SU-DHL-6 (cell line): ENCODE data around the gene MINDY3.

Experiments used
- EZH2phosphoT487 ChIP-seq: fragments of 200-600 bp; sonication (generic), shearing (Covaris generic); conservative IDR thresholded peaks from 2 replicates; pipeline ENCODE4 v1.6.1; 2018; ENCODE audit warnings: mild to moderate bottlenecking, antibody characterized with exemption, low read length, moderate library complexity, mixed read lengths
- TF ChIP-seq, protein P1 (sequence below): fragments of 200-600 bp; sonication (generic); IDR thresholded peaks from one replicate; pipeline ENCODE4 v1.5.1; 2017; ENCODE audit warnings: antibody characterized with exemption, mild to moderate bottlenecking, low read length, moderate library complexity; ENCODE audit not compliant: insufficient read depth, poor library complexity, severe bottlenecking

DNA sequence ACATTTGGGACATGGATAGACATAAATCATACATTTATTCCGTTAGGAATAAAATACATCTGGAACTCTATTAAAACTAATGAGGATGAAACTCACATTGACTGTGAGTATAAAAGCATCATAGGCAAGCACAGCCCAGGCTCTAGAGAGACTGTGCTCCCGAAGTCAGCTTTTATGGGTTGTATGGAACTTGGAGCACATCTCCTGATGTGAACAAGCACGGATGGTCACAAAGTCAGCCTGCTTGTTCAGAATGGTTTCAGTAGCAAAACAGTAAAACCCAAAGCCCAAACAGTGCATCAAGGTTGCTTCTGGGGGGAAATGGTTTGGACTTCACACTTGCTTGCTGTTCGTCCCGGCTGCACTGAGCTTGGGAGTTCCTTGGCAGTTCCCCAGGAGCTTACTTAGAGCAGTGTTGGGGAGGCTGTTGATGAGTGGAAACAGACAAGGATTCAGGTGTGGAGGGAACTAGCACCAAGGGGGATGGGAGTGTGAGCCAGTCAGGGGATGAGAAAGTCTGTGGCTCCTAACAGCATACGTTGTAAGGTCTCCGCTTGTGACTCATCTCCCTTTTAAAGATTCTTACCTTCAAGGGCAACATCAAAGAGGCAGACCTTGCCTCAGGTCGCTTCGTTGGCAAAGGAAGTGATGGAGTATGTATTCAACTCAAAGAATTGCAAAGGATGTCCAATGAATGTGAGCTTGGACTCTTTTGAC, 120.9 kb downstream of the MINDY3 start:
- TF ChIP-seq, protein P1, sequence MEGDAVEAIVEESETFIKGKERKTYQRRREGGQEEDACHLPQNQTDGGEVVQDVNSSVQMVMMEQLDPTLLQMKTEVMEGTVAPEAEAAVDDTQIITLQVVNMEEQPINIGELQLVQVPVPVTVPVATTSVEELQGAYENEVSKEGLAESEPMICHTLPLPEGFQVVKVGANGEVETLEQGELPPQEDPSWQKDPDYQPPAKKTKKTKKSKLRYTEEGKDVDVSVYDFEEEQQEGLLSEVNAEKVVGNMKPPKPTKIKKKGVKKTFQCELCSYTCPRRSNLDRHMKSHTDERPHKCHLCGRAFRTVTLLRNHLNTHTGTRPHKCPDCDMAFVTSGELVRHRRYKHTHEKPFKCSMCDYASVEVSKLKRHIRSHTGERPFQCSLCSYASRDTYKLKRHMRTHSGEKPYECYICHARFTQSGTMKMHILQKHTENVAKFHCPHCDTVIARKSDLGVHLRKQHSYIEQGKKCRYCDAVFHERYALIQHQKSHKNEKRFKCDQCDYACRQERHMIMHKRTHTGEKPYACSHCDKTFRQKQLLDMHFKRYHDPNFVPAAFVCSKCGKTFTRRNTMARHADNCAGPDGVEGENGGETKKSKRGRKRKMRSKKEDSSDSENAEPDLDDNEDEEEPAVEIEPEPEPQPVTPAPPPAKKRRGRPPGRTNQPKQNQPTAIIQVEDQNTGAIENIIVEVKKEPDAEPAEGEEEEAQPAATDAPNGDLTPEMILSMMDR, result no peak
- no peak for TF ChIP-seq EZH2phosphoT487
